Measurements from ENCODE around the gene POLR3H.

The POLR3H gene

DNA sequence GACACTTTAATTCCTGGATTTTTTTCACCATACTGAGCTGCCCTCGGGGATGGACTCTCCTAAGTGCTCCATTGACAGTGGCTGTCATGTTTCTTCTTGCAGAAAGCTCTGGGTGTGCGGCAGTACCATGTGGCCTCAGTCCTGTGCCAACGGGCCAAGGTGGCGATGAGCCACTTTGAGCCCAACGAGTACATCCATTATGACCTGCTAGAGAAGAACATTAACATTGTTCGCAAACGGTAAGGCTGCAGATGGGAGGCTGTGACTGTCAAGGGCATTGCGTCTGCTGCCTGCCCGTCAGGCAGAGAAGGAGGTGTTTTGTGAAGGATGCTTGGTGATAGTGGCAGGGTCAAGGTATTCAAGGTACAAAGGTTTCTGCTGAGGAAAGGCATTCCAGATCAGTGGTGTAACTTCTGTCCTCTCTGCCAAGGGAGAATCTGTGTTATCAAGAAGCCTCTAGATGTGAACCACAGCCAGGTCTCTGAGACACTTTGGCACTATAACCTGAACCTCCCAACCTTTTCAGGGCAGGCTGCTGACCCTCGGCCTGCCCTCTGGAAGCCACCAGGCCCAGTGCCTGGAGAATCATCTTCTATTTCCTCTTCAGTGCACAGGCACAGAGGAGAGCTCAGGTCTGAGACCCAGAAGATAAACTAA is 44.5 kb downstream of the POLR3H start (continued):
- TF ChIP-seq PRDM4 (tag by site-specific recombination; IDR thresholded peaks at IDR 0.05) (no peak), BCL11B (tag by site-specific recombination; IDR thresholded peaks at IDR 0.05; ENCODE audit: low read depth) (no peak), ZNF366 (tag by site-specific recombination; conservative IDR thresholded peaks at IDR 0.05) (no peak), ZSCAN18 (tag by site-specific recombination; IDR thresholded peaks at IDR 0.05) (no peak), ZNF211 (tag by site-specific recombination; IDR thresholded peaks at IDR 0.05; ENCODE audit: low read depth) (no peak), ZNF558 (tag by site-specific recombination; IDR thresholded peaks at IDR 0.05) (no peak), ZNF701 (tag by site-specific recombination; IDR thresholded peaks at IDR 0.05) (no peak)
- TF ChIP-seq, protein P1, sequence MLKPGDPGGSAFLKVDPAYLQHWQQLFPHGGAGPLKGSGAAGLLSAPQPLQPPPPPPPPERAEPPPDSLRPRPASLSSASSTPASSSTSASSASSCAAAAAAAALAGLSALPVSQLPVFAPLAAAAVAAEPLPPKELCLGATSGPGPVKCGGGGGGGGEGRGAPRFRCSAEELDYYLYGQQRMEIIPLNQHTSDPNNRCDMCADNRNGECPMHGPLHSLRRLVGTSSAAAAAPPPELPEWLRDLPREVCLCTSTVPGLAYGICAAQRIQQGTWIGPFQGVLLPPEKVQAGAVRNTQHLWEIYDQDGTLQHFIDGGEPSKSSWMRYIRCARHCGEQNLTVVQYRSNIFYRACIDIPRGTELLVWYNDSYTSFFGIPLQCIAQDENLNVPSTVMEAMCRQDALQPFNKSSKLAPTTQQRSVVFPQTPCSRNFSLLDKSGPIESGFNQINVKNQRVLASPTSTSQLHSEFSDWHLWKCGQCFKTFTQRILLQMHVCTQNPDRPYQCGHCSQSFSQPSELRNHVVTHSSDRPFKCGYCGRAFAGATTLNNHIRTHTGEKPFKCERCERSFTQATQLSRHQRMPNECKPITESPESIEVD (tag by site-specific recombination; IDR thresholded peaks at IDR 0.05) = no peak

- no peak overlapping the region for H3K4me3 ChIP-seq (ENCODE audit: low read depth, low read length)
- TF ChIP-seq ZNF19 (tag by site-specific recombination; IDR thresholded peaks at IDR 0.05; ENCODE audit: low read depth) (no peak), ZNF140 (tag by site-specific recombination; IDR thresholded peaks at IDR 0.05) (no peak), YY2 (tag by site-specific recombination; IDR thresholded peaks at IDR 0.05) (no peak)
- no peaks in the 10 kb centered on the region for H3K4me1 ChIP-seq (ENCODE audit: control insufficient read depth, insufficient read depth, low read length)
- H3K9me3 ChIP-seq (ENCODE audit: control insufficient read depth, insufficient read depth, low read depth, low read length) = no peaks in the 10 kb centered on the region
- ChIA-PET CTCF (interaction anchor here (1.6 to 2.8 kb wide), 2 partner anchors 19 to 96 kb away, joined by 3 to 21 read pairs; no protein-coding TSS in a partner anchor), POLR2A (interaction anchor here (3.5 kb wide), 1 partner anchor 52 kb away, joined by 13 read pairs; the partner anchor contains the start of gene TOB2)
- peaks cover 12 to 35% of the 10 kb centered on the region in 2 experiments for H3K36me3 ChIP-seq (ENCODE audit: control insufficient read depth in 2 of 2, insufficient read depth in 1 of 2, low read length in 2 of 2)
- H3K27ac ChIP-seq (ENCODE audit: extremely low read depth, low read depth, low read length) = no peak overlapping the region
Observed at GRCh38 chr22:41498303-41498835, 45.9 kb downstream of the POLR3H start.

DNA sequence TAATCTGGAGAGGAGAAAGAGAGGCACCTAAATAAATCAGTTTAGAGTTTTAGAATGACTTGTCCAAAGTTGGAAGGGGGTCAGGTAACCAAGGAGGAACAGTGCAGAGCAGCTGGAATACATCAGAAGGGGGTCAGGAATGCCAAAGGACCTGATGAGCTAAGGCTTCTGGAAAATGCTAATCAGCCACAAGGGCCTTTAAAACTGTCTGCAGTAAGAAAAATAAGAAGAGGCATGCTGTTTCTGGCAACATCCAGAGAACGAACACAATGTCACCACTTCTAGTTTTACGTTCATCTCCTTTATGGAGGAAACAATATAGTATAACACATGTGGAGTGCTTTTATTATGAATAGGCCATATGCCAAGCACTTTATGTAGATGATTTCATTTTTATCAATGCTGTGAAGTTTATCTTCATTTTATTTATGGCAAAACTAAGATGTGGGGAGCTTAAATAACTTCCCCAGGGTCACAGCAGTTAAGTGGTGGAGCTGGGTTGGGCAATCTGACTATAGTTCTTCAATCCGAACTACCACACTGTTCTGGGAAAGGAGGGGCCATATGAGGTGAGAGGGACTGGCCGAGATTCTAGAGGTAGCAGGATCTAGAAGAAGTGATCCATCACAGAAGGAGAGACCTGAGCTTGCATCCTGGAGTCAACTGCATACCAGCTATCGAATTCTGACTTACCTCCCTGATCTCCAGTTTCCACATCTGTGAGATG is 52.7 kb downstream of the POLR3H start:
- peaks cover 0 to 5% of the 10 kb centered on the region in 2 experiments; a peak in 1 of 3 replicates for H3K36me3 ChIP-seq (ENCODE audit: control insufficient read depth in 2 of 2, insufficient read depth in 1 of 2, low read length in 2 of 2)
- H3K4me3 ChIP-seq (ENCODE audit: low read depth, low read length) = no peak overlapping the region
- H3K9me3 ChIP-seq (ENCODE audit: control insufficient read depth, insufficient read depth, low read depth, low read length) = no peaks in the 10 kb centered on the region
- peaks cover 25% of the 10 kb centered on the region for H3K4me1 ChIP-seq (ENCODE audit: control insufficient read depth, insufficient read depth, low read length)
- POLR2A ChIA-PET = interaction anchor here (0.6 to 0.8 kb wide), 2 partner anchors 22 to 560 kb away, joined by 3 read pairs; no protein-coding TSS in a partner anchor
- CTCF ChIA-PET = interaction anchor here (0.6 to 3.3 kb wide), 9 partner anchors 9 to 136 kb away, joined by 3 to 23 read pairs (median 4); no protein-coding TSS in a partner anchor
- peak overlapping the region; percentile 14; the same call in 1 of the 2 replicates for H3K27ac ChIP-seq (ENCODE audit: extremely low read depth, low read depth, low read length)
- TF ChIP-seq ZNF837 (tag by site-specific recombination; IDR thresholded peaks at IDR 0.05) (no peak), SCRT2 (tag by site-specific recombination; IDR thresholded peaks at IDR 0.05) (0 out of 2 replicates have a peak, but pooled peaks have one; percentile 25), EGR2 (tag by site-specific recombination; IDR thresholded peaks at IDR 0.05; ENCODE audit: low read depth) (no peak), GLI2 (tag by site-specific recombination; IDR thresholded peaks at IDR 0.05; ENCODE audit: borderline replicate concordance, low read depth) (peak; percentile 63; the same call in 1 of the 2 replicates), KLF7 (tag by site-specific recombination; IDR thresholded peaks at IDR 0.05; ENCODE audit: borderline replicate concordance) (no peak), OSR2 (tag by site-specific recombination; IDR thresholded peaks at IDR 0.05) (peak; percentile 78), PRDM4 (tag by site-specific recombination; IDR thresholded peaks at IDR 0.05) (peak; percentile 56; the same call in 1 of the 2 replicates), ZNF843 (tag by site-specific recombination; IDR thresholded peaks at IDR 0.05) (peak; percentile 48; the same call in 1 of the 2 replicates), ZSCAN23 (tag by site-specific recombination; IDR thresholded peaks at IDR 0.05) (no peak), IKZF3 (tag by site-specific recombination; IDR thresholded peaks at IDR 0.05) (0 out of 2 replicates have a peak, but pooled peaks have one; percentile 21)
- TF ChIP-seq, protein P2, sequence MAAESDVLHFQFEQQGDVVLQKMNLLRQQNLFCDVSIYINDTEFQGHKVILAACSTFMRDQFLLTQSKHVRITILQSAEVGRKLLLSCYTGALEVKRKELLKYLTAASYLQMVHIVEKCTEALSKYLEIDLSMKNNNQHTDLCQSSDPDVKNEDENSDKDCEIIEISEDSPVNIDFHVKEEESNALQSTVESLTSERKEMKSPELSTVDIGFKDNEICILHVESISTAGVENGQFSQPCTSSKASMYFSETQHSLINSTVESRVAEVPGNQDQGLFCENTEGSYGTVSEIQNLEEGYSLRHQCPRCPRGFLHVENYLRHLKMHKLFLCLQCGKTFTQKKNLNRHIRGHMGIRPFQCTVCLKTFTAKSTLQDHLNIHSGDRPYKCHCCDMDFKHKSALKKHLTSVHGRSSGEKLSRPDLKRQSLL (tag by site-specific recombination; IDR thresholded peaks at IDR 0.05) = peak; percentile 72; the same call in 1 of the 2 replicates
